Renal pelvis (tissue), 4 donors: ENCODE data around the gene MSLN. TPM values are rescaled to one million over a fixed set of nuclear protein-coding genes. Genes with fewer than 3 reads are reported as not detected.
"Not testable (repeated sequence)": the region's sequence is repeated elsewhere in the genome, so short reads cannot be mapped to it uniquely, and the experiment has no call there.

Source experiments
- DNase-seq: peaks from one replicate; pipeline ENCODE4 v3.0.0-alpha.2; 2013
- polyA plus RNA-seq, 3 donors: library from polyadenylated mRNA; unstranded; fragments of 120-200 nt; gene quantifications; one replicate each; pipeline ENCODE4 v1.2.1, GENCODE V29; 2013; ENCODE audit not compliant: insufficient read length in 3 of 3

Gene MSLN
- polyA plus RNA-seq, 3 donors: 12.9 to 21.3 (median 17.4) TPM

GRCh38 chr16:752007-752312 lies 8.6 kb upstream of the MSLN start:
- no peak for DNase-seq

GRCh38 chr16:754121-754607 lies 6.4 kb upstream of the MSLN start:
- not testable (repeated sequence) for DNase-seq

GRCh38 chr16:754656-755055 lies 5.9 kb upstream of the MSLN start:
- no peak for DNase-seq

DNA sequence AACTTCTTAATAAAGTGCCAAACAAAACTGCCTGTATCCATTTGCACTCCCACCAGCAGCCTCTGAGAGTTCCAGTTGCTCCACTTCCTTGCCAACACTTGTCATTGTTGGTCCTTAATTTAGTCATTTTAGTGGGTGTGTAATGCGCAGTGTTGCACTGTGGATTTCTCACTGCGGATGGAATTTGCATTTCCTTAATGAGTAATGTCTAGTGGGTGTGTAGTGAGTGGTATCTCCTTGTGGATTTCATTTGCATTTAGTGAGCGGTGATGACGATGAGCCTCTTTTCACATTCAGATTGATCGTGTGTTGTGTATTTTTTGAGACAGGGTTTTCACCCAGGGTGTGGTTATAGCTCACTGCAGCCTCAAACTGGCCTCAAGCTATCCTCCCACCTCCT lies 4.1 kb upstream of the MSLN start:
- DNase-seq: no peak

- DNase-seq: no peak
Observed at GRCh38 chr16:759110-759910, 1.2 kb upstream of the MSLN start.

DNA sequence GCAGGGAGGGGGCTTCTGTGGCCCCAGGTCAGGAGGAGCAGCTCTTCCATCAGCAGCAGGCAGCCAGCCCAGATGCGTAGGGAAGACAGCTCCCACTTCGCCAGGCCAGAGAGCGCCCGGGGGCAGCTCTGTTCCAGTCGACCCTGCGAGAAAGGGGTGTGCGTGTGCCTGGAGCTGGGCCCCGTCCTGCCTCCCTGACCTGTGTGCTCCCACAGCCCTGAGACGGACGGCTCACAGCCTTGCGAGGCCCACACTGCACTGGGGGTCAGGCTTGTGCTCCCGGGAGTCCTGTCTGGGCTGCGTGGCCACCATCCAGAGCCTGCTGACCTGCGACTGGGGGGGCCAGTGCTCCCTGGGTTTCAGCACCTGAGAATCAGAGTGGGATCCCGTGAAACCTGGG lies 469 bp upstream of the MSLN start:
- DNase-seq: no peak

DNA sequence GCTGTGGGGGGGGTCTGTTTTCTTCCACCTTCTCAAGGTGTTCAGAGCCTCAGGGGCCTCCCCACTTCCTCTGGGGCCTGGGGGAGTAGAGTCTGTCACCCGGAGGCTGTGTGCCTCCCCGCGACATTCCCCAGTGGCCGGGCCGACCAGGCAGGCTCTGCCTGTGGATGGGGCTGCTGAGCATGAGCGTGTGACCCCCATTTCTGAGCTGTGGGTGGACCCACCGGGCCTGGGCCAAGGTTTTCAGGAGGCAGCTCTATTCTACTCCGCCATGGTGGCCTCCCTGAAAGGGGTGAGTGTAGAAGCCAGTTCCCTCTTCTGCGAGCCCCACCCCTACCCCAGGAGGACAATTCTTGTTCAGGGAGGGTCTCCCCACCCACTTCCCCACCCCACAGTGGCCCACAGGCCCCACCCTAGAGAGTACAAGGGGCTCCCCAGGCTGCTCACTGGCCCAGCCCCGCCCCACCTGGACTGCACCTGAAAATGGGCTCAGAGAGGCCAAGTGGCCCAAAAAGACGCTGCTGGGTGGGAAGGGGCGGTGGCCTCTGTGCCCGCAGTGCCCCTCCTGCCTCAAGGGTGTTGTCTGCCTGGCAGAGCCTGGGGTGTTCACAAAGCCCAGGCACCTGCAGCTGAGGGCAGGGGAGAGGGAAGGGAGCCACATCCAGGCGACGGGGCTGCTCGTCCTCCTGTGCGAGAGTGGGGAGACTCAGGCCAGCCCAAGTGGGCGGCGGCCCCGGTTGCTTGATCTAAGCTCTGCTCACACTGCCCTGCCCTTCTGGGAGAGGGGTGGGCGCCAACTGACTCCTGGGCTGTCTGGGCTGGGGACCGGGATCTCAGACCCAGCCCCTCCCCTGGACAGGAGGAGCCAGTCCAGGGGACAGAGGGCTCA lies 1.3 kb downstream of the MSLN start:
- DNase-seq: no peak

DNA sequence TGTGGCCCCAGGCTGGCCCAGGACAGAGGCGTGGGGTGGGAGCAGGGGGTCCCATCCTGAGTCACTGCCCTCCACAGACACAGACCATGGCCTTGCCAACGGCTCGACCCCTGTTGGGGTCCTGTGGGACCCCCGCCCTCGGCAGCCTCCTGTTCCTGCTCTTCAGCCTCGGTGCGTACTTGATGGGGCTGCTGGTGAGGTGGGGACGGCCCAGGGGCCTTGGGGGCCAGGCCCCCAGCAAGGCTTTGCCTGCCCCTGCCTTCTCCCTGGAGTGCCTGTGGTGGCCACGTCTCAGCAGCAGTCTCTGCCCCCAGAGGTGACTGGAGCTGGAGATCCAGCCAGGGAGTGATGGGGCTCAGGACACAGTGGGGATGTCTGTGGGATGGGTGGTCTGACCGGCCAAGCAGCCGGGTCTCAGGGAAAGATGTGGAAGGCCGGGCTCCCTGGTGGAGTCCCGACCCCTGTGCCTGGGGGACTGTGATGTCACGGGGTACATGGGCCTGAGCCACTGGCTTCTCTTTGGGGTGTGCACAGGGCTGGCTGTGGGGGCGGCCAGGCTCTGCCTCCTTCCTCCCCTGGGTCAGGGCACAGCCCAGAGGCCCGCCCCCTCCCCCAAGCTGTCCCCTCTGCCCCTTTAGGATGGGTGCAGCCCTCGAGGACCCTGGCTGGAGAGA lies 2.2 kb downstream of the MSLN start:
- no peak for DNase-seq

GRCh38 chr16:763369-764183 lies 3.0 kb downstream of the MSLN start:
- no peak for DNase-seq

GRCh38 chr16:764184-764750 lies 3.7 kb downstream of the MSLN start:
- DNase-seq: no peak

DNA sequence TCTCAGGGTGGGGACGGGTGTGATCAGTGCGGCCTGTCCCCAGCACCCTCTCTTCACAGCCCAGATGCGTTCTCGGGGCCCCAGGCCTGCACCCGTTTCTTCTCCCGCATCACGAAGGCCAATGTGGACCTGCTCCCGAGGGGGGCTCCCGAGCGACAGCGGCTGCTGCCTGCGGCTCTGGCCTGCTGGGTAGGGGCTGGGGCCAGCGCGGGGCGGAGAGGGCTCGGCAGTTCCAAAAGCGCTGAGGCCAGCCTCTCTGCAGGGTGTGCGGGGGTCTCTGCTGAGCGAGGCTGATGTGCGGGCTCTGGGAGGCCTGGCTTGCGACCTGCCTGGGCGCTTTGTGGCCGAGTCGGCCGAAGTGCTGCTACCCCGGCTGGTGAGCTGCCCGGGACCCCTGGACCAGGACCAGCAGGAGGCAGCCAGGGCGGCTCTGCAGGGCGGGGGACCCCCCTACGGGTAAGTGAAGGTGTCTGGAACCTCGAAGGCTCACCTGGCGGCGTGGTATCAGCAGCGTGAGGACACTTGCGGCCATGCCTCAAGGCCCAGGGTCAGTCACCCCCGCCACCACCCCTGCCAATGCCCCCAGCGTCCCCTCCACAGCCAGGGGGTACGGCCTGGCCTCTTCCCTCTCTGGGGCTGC lies 4.4 kb downstream of the MSLN start:
- no peak for DNase-seq

DNA sequence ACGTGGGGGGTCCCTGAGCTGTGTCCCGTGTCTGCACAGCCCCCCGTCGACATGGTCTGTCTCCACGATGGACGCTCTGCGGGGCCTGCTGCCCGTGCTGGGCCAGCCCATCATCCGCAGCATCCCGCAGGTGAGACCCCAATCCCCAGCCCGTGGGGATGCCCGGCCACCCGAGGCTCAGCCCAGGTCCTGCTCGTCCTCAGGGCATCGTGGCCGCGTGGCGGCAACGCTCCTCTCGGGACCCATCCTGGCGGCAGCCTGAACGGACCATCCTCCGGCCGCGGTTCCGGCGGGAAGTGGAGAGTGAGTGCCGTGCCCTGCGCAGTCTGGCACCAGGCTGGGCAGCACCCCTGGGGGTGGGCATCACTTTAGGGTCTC lies 4.9 kb downstream of the MSLN start:
- DNase-seq: no peak

DNA sequence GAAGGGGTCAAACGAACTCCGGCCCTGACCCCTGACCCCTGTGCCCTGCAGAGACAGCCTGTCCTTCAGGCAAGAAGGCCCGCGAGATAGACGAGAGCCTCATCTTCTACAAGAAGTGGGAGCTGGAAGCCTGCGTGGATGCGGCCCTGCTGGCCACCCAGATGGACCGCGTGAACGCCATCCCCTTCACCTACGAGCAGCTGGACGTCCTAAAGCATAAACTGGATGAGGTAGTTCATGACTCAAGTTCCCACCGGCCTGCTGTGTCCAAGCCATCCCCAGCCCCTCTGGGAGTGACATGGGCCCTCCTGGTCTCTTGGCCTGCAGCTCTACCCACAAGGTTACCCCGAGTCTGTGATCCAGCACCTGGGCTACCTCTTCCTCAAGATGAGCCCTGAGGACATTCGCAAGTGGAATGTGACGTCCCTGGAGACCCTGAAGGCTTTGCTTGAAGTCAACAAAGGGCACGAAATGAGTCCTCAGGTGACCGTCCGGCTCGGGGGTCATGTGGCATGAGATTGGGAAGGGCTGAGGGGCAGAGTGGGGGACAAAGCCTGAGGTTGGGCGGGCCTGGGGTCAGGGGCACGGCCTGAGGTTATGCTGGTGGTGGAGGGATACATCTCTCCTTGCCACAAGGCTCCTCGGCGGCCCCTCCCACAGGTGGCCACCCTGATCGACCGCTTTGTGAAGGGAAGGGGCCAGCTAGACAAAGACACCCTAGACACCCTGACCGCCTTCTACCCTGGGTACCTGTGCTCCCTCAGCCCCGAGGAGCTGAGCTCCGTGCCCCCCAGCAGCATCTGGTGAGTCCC lies 5.7 kb downstream of the MSLN start:
- no peak for DNase-seq

DNA sequence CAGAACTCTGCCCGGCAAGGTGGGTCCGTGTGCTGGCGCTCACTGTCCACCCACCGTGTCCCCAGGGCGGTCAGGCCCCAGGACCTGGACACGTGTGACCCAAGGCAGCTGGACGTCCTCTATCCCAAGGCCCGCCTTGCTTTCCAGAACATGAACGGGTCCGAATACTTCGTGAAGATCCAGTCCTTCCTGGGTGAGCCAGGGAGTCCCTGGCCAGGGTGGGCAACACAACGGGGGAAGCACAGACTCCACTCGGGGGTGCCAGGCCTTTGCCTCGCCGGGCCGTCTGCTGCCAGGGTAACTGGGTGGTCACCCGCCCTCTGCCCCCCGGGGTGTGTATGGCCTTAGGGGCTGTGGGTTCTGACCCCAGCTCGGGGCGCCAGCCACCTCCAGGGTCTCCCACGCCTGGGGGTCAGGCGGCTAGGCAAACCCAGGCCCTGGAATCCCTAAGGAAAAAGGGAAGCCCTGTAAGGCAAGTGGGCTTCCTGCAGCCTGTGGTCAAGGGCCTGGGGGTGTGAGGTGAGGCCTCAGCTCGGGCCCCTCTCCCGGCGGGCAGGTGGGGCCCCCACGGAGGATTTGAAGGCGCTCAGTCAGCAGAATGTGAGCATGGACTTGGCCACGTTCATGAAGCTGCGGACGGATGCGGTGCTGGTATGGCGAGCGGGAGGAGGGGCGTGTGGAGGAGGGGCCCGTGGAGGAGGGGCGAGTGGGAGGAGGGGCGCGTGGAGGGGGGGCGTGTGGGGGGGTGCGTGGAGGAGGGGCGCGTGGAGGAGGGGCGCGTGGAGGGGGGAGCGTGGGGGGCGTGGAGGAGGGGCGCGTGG lies 6.5 kb downstream of the MSLN start:
- DNase-seq: no peak

DNA sequence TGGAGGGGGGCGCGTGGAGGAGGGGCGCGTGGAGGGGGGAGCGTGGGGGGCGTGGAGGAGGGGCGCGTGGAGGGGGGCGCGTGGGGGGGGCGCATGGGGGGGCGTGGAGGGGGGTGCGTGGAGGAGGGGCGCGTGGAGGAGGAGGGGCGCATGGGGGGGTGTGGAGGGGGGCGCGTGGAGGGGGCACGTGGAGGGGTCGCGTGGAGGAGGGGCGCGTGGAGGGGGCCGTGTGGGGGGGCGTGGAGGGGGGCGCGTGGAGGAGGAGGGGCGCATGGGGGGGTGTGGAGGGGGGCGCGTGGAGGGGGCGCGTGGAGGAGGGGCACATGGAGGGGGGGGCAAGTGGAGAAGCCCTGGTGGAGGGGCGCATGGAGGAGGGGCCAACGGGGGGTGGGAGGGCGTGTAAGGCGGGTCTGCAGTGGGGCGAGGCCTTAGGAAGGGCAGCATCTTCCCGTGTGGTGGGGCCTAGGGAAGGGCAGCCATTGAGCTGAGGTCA lies 7.3 kb downstream of the MSLN start:
- DNase-seq: no peak

GRCh38 chr16:768428-768827 lies 7.9 kb downstream of the MSLN start:
- no peak for DNase-seq

DNA sequence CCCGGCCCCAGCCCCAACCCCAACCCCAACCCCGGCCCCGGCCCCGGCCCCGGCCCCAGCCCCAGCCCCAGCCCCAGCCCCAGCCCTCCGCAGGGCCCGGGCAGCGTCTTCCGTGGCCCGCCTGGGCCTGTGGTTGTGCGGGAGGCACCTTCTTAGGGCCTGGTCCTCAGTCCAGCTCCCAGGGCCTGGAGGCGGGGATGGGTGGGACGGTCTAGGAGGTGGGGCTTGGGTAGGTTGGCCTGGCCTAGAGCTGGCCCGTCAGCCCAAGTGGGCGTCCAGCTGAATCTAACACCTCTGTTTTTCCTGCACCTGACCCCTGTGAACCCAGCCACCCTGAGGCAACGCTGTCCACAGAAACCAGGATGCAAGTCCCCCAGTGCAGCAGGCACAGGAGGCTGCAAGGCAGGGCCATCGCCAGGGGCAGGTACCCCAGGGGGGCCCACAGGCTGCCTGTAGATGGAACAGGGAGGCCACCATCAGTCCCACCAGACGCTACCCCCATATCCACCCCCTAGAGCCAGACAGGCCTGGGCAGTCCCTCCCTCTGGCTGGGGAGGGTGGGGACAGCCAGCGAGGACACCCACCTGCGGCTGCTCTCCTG lies 8.8 kb downstream of the MSLN start:
- no peak for DNase-seq

DNA sequence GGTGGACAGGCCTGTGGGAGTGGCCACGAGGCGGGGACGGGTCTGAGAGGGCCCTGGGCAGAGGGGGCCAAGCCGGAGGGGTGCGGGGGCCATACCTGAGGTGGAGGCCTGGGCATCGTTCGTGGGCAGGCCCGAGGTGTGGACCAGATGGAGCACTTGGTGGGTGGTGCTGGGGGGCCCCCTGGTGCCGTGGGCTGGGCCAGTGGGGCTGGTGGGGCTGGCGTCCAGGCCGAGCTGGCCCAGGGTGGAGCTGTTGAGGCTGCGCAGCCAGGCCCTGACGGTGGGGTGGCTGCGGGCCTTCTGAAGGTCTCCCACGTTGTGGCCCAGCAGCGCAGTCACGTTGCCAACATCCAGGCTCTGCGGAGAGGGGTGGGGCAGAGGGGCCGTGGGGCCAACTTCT lies 9.4 kb downstream of the MSLN start:
- no peak for DNase-seq
